ENCODE results near the gene MDP1. TPM values are rescaled to one million over a fixed set of nuclear protein-coding genes. Genes with fewer than 3 reads are reported as not detected.

Gene MDP1
- total and polyA plus RNA-seq, 2 donors from 2014 or later, result 22.8 to 55.4 TPM

DNA sequence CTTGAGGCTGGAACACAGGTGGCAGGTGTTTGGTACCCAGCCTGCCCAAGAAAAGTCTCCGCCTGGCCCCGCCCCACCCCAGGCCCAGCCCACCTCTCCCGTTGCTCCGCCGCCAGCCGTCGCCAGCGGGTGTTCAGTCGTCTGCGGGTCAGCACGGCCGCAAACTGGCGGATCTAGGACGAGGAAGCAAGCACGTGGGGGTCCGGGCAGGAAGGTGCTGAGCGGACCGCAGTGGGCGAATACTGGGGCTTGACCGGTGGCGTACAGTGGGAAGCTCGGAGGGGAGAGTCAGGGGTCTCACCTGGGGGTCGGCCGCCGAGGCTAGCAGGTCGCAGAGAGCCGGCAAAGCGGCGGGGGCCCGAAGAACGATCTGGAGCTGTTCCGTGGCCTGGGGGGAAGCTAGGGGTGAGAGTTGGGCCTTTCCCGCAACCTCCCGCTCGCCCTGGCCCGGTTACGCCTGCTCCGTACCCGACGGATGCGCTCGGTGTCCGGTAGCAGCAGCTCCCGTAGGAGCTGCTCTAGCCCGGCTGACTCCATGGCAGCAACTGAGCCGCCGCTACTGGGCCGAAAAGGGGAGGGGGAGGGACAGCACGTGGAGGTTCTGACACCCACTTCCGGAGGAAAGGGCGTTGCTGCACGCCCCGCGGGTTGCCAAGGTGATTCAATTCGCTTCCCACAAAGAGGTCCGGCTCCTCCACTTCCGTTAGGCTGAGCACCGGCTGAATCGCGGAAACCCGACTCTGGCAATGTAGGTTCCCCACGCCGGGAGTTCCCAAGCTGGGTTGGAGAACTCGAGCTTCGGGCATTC lies 27.4 kb downstream of the MDP1 start, which contains the start of gene IPO4:
TSS of gene IPO4 (minus strand) at position 566 of the 808 bp plus-strand sequence. CDS start at position 537, 29 bp downstream.
- Histone ChIP-seq H3K36me3 (ENCODE audit: control insufficient read depth in 2 of 3, insufficient read depth in 3 of 3, low read length in 3 of 3) (peaks cover 0 to 47% (median 26%) of the 10 kb centered on the region in 3 donors), H3K4me1 (ENCODE audit: control insufficient read depth in 2 of 3, insufficient read depth in 2 of 3, low read depth in 1 of 3, low read length in 3 of 3) (peaks cover 0 to 8% (median 6%) of the 10 kb centered on the region in 3 donors), H3K9me3 (ENCODE audit: control insufficient read depth in 2 of 3, insufficient read depth in 1 of 3, low read length in 3 of 3) (no peaks in the 10 kb centered on the region), H3K27ac (ENCODE audit: low read depth in 2 of 2, low read length in 2 of 2) (peak within 1 kb of the TSS; percentile 71 to 79), H3K27me3 (ENCODE audit: control insufficient read depth, insufficient read depth, low read length) (no peaks in the 10 kb centered on the region), H3K4me3 (ENCODE audit: low read length in 3 of 3) (peak within 1 kb of the TSS; percentile 64 to 70 (median 66)), H3K9ac (ENCODE audit: low read length in 3 of 3) (peak within 1 kb of the TSS; percentile 32 to 83 (median 55))
- DNase-seq, result peak; percentile 97 to 99 (median 98)
- TF ChIP-seq, protein P1, sequence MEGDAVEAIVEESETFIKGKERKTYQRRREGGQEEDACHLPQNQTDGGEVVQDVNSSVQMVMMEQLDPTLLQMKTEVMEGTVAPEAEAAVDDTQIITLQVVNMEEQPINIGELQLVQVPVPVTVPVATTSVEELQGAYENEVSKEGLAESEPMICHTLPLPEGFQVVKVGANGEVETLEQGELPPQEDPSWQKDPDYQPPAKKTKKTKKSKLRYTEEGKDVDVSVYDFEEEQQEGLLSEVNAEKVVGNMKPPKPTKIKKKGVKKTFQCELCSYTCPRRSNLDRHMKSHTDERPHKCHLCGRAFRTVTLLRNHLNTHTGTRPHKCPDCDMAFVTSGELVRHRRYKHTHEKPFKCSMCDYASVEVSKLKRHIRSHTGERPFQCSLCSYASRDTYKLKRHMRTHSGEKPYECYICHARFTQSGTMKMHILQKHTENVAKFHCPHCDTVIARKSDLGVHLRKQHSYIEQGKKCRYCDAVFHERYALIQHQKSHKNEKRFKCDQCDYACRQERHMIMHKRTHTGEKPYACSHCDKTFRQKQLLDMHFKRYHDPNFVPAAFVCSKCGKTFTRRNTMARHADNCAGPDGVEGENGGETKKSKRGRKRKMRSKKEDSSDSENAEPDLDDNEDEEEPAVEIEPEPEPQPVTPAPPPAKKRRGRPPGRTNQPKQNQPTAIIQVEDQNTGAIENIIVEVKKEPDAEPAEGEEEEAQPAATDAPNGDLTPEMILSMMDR (IDR thresholded peaks at IDR 0.05; ENCODE audit: borderline replicate concordance, extremely low read depth, insufficient read depth), result no peak
- FAIRE-seq, result no peak
- intact Hi-C loops (cut with DNase I), result no loop called here

DNA sequence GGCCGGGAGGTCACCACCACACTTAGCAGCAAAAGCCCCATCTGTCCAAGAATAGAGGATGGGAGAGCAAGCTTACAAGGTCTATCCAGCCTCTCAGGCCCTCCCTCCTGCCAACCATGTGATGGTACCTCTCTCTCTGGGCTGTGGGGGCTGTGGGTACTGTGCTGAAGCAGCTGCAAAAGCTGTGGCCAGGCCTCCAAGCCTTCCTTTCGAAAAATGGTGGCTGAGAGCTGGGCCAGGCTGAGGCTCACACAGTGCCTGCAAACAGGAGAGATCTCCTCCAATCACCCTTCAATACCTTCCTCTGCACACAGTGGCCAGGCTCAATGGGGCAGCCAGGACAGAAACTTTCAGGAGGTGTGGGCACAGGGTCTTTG lies 28.3 kb downstream of the MDP1 start:
- no peak for FAIRE-seq
- Histone ChIP-seq H3K27me3 (ENCODE audit: control insufficient read depth, insufficient read depth, low read length) (no peaks in the 10 kb centered on the region), H3K4me1 (ENCODE audit: control insufficient read depth in 2 of 3, insufficient read depth in 2 of 3, low read depth in 1 of 3, low read length in 3 of 3) (peaks cover 0 to 8% (median 6%) of the 10 kb centered on the region in 3 donors), H3K27ac (ENCODE audit: low read depth in 2 of 2, low read length in 2 of 2) (peak overlapping the region in 1 of 2 donors; percentile 79), H3K9me3 (ENCODE audit: control insufficient read depth in 2 of 3, insufficient read depth in 1 of 3, low read length in 3 of 3) (no peaks in the 10 kb centered on the region), H3K4me3 (ENCODE audit: low read length in 3 of 3) (peak overlapping the region; percentile 64 to 70 (median 66)), H3K36me3 (ENCODE audit: control insufficient read depth in 2 of 3, insufficient read depth in 3 of 3, low read length in 3 of 3) (peaks cover 0 to 50% (median 25%) of the 10 kb centered on the region in 3 donors), H3K9ac (ENCODE audit: low read length in 3 of 3) (peak overlapping the region in 1 of 3 donors; percentile 83)
- no peak for DNase-seq
- intact Hi-C loops (cut with DNase I), result no loop called here
- TF ChIP-seq, protein P1 (IDR thresholded peaks at IDR 0.05; ENCODE audit: borderline replicate concordance, extremely low read depth, insufficient read depth), result no peak

DNA sequence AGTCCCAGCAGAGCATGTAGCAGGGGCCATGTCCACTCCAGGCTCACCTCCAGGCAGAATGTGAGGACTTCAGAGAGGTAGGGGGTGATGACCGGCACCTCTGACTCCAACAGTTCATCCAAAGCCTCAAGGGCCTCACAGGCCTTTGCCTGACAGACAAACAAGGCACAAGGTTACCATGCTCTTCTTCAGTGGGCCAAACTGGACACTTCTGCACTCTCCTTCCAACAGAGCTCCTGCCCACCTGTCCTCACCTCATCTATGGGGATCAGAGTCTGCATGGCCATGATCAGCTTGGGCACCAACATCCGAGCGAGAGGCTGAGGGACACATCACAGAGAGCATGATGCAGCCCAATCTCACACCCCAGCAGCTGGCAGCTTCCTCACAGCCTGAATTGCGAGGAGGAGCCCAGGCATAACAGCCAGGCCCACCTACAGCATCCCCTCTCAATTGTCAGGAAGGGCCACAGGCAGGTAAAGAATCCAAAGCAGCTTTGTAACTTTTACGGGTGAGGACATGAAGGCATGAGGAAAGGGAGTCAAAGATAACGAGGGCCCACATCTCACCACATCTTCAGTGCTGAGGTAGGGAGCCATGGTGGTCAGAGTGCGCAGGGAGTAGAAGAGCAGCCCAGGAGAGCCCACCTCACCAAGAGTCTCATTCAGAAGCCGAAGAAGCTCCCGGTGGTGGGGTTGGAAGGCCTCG lies 28.9 kb downstream of the MDP1 start:
- DNase-seq (no peak), FAIRE-seq (no peak)
- TF ChIP-seq, protein P1 (IDR thresholded peaks at IDR 0.05; ENCODE audit: borderline replicate concordance, extremely low read depth, insufficient read depth), result no peak
- Histone ChIP-seq H3K9ac (ENCODE audit: low read length in 3 of 3) (no peak overlapping the region), H3K9me3 (ENCODE audit: control insufficient read depth in 2 of 3, insufficient read depth in 1 of 3, low read length in 3 of 3) (no peaks in the 10 kb centered on the region), H3K4me3 (ENCODE audit: low read length in 3 of 3) (no peak overlapping the region), H3K27me3 (ENCODE audit: control insufficient read depth, insufficient read depth, low read length) (no peaks in the 10 kb centered on the region), H3K36me3 (ENCODE audit: control insufficient read depth in 2 of 3, insufficient read depth in 3 of 3, low read length in 3 of 3) (peaks cover 0 to 47% (median 22%) of the 10 kb centered on the region in 3 donors), H3K27ac (ENCODE audit: low read depth in 2 of 2, low read length in 2 of 2) (no peak overlapping the region), H3K4me1 (ENCODE audit: control insufficient read depth in 2 of 3, insufficient read depth in 2 of 3, low read depth in 1 of 3, low read length in 3 of 3) (peaks cover 0 to 8% (median 6%) of the 10 kb centered on the region in 3 donors)
- intact Hi-C loops (cut with DNase I), result no loop called here
